HCT116 (cell line): ENCODE data around the gene FKBP9. TPM values are rescaled to one million over a fixed set of nuclear protein-coding genes. Genes with fewer than 3 reads are reported as not detected.

Source experiments
- ATAC-seq: fragments of 200-7000 bp; cut with Tn5 transposase; 2 replicates; pipeline ENCODE4 v1.9.1; 2020; ENCODE audit warnings: mild to moderate bottlenecking, moderate library complexity
- BruUV-seq: library from RNA; stranded (reverse); fragments of 400-500 nt; replicated peaks from 2 replicates; lab custom pipeline; 2021; lab: Mats Ljungman, UMichigan
- CTCF ChIA-PET: fragments of 300-600 bp; sonication (Branson Sonifier 250); formaldehyde crosslinking; loops from one replicate; lab custom pipeline; 2021; ENCODE audit warnings: antibody characterized with exemption; lab: Charles Lee
- POLR2A ChIA-PET: fragments of 300-600, 350-600 bp; sonication (Branson Sonifier 250); formaldehyde crosslinking; loops from one replicate; lab custom pipeline; 2021; ENCODE audit warnings: antibody characterized with exemption; lab: Charles Lee
- RAD21 ChIA-PET, 2 experiments: fragments of 300-600 bp; sonication (Branson Sonifier 250); formaldehyde crosslinking; loops; one replicate each; lab custom pipeline; 2023; ENCODE audit warnings: low total read pairs in 2 of 2; ENCODE audit not compliant: uncharacterized antibody in 2 of 2, unreplicated experiment in 2 of 2, low non-redundant PET in 1 of 2; lab: Charles Lee
- DNase-seq: peaks from one replicate; pipeline ENCODE4 v3.0.0-alpha.2; 2010; ENCODE audit warnings: low read depth, low spot score
- H2AFZ ChIP-seq: fragments of 200-600 bp; shearing (Covaris generic), sonication (generic); 2 replicates; pipeline ENCODE4 v1.6.1; 2017; ENCODE audit warnings: low read depth, mixed run types, mixed read lengths, antibody characterized with exemption, low read length; ENCODE audit not compliant: poor library complexity, severe bottlenecking
- H3K27ac ChIP-seq: 2 replicates; pipeline ENCODE4 v1.5.1; 2012; ENCODE audit warnings: low read depth, low read length
- H3K27me3 ChIP-seq: fragments of 200-600 bp; sonication (generic); 2 replicates; pipeline ENCODE4 v1.6.1; 2016; ENCODE audit warnings: mixed run types, low read length, mixed read lengths; ENCODE audit not compliant: insufficient read depth
- H3K36me3 ChIP-seq, 2 experiments: fragments of 200-500 bp in 1 of 2; fragments of 200-600 bp in 1 of 2; sonication (Bioruptor generic) in 1 of 2; sonication (generic) in 1 of 2; 2 replicates each; pipeline versions ENCODE4 v1.5.1 to v1.6.1; 2014 to 2016; ENCODE audit warnings: low read length in 2 of 2, inconsistent platforms in 1 of 2, mixed read lengths in 1 of 2, mixed run types in 1 of 2; ENCODE audit not compliant: insufficient read depth in 2 of 2, control insufficient read depth in 1 of 2
- H3K4me1 ChIP-seq, 2 experiments: fragments of 200-600 bp in 1 of 2; sonication (generic) in 1 of 2; 2 replicates each; pipeline versions ENCODE4 v1.5.1 to v1.6.1; 2012 to 2017; ENCODE audit warnings: low read length in 2 of 2, inconsistent platforms in 1 of 2, mild to moderate bottlenecking in 1 of 2, mixed read lengths in 1 of 2, mixed run types in 1 of 2, moderate library complexity in 1 of 2; ENCODE audit not compliant: insufficient read depth in 2 of 2, control insufficient read depth in 1 of 2
- H3K4me2 ChIP-seq: fragments of 200-600 bp; sonication (generic); 2 replicates; pipeline ENCODE4 v1.6.1; 2017; ENCODE audit warnings: mixed run types, low read length, mixed read lengths
- H3K4me3 ChIP-seq, 2 experiments: fragments of 200-600 bp in 1 of 2; sonication (generic) in 1 of 2; replicated peaks in 1 of 2; 2 replicates each; pipeline ENCODE4 v1.5.1; 2011 to 2016; ENCODE audit warnings: low read length in 2 of 2, control low read depth in 1 of 2, low read depth in 1 of 2, mild to moderate bottlenecking in 1 of 2, mixed read lengths in 1 of 2, mixed run types in 1 of 2
- H3K79me2 ChIP-seq: fragments of 200-600 bp; sonication (generic); 2 replicates; pipeline ENCODE4 v1.6.1; 2017; ENCODE audit warnings: mild to moderate bottlenecking, mixed run types, low read length, moderate library complexity, mixed read lengths; ENCODE audit not compliant: insufficient read depth
- H3K9ac ChIP-seq: fragments of 200-600 bp; sonication (generic); 2 replicates; pipeline ENCODE4 v1.6.1; 2016; ENCODE audit warnings: low read length, mixed read lengths
- H3K9me2 ChIP-seq: fragments of 200-600 bp; sonication (generic), shearing (Covaris generic); 2 replicates; pipeline ENCODE4 v1.6.1; 2017; ENCODE audit warnings: mixed run types, mild to moderate bottlenecking, moderate library complexity; ENCODE audit not compliant: insufficient read depth
- H3K9me3 ChIP-seq, 2 experiments: fragments of 200-500 bp in 1 of 2; fragments of 200-600 bp in 1 of 2; sonication (Bioruptor generic) in 1 of 2; sonication (generic) in 1 of 2; 2 replicates each; pipeline ENCODE4 v1.6.1; 2014 to 2017; ENCODE audit warnings: low read length in 2 of 2, mixed read lengths in 2 of 2, inconsistent platforms in 1 of 2, low read depth in 1 of 2, mild to moderate bottlenecking in 1 of 2, mixed run types in 1 of 2, moderate library complexity in 1 of 2; ENCODE audit not compliant: control insufficient read depth in 1 of 2, insufficient read depth in 1 of 2
- H4K20me1 ChIP-seq: fragments of 200-600 bp; sonication (generic), shearing (Covaris generic); 2 replicates; pipeline ENCODE4 v1.6.1; 2017; ENCODE audit warnings: mixed run types, mild to moderate bottlenecking, moderate library complexity; ENCODE audit not compliant: insufficient read depth
- CBX3 ChIP-seq: IDR thresholded peaks from 2 replicates; pipeline ENCODE4 v1.6.1; 2012; ENCODE audit warnings: low read depth
- CEBPB ChIP-seq: IDR thresholded peaks from 2 replicates; pipeline ENCODE4 v1.6.1; 2012; ENCODE audit warnings: low read depth
- EGR1 ChIP-seq: IDR thresholded peaks from 2 replicates; pipeline ENCODE4 v1.6.1; 2012; ENCODE audit warnings: low read depth
- ELF1 ChIP-seq: IDR thresholded peaks from 2 replicates; pipeline ENCODE4 v1.6.1; 2012; ENCODE audit warnings: low read depth, borderline replicate concordance
- EZH2phosphoT487 ChIP-seq: fragments of 200-600 bp; IDR thresholded peaks from 2 replicates; pipeline ENCODE4 v1.6.1; 2018; ENCODE audit warnings: antibody characterized with exemption, borderline replicate concordance
- FOSL1 ChIP-seq: IDR thresholded peaks from 2 replicates; pipeline ENCODE4 v1.6.1; 2012; ENCODE audit warnings: low read depth
- POLR2AphosphoS5 ChIP-seq: IDR thresholded peaks from 2 replicates; pipeline ENCODE4 v1.6.1; 2011; ENCODE audit warnings: mild to moderate bottlenecking, low read depth, low read length, moderate library complexity
- RAD21 ChIP-seq: IDR thresholded peaks from 2 replicates; pipeline ENCODE4 v1.6.1; 2012; ENCODE audit warnings: low read depth, mild to moderate bottlenecking
- TCF7L2 ChIP-seq: IDR thresholded peaks from 2 replicates; pipeline ENCODE4 v1.7.0; 2011; ENCODE audit warnings: borderline replicate concordance, inconsistent platforms; ENCODE audit not compliant: insufficient read depth, insufficient read length; ENCODE audit errors: extremely low read depth
- YY1 ChIP-seq: IDR thresholded peaks from 2 replicates; pipeline ENCODE4 v1.6.1; 2011; ENCODE audit warnings: low read length, low read depth, moderate library complexity, mild to moderate bottlenecking; ENCODE audit not compliant: insufficient replicate concordance; ENCODE audit errors: extremely low read depth
- ZFX ChIP-seq: fragments of 450-650 bp; IDR thresholded peaks from 2 replicates; pipeline ENCODE4 v1.6.1; 2017
- intact Hi-C: fragments of 100-400 bp; cut with micrococcal nuclease; formaldehyde crosslinking; loops from 2 replicates; pipeline ENCODE4 v1.10.0; 2022
- total RNA-seq: library from RNA; stranded (reverse); gene quantifications from one replicate; pipeline ENCODE4 v1.2.1, GENCODE V29; 2021; ENCODE audit not compliant: unreplicated experiment
- TF ChIP-seq, protein P1 (sequence below): IDR thresholded peaks from 2 replicates; pipeline ENCODE4 v1.6.1; 2011; ENCODE audit warnings: mild to moderate bottlenecking, low read length, moderate library complexity; ENCODE audit not compliant: insufficient replicate concordance; ENCODE audit errors: extremely low read depth
- TF ChIP-seq, protein P2 (sequence below), 3 experiments: fragments of 200-600 bp in 1 of 3; sonication (generic) in 1 of 3; IDR thresholded peaks in 2 of 3; conservative IDR thresholded peaks in 1 of 3; 2 replicates each; pipeline ENCODE4 v1.5.1; 2012 to 2017; ENCODE audit warnings: low read depth in 2 of 3, low read length in 2 of 3, antibody characterized with exemption in 1 of 3, borderline replicate concordance in 1 of 3, control low read depth in 1 of 3, mild to moderate bottlenecking in 1 of 3, mixed read lengths in 1 of 3, mixed run types in 1 of 3, moderate library complexity in 1 of 3; ENCODE audit not compliant: insufficient read depth in 1 of 3

Gene FKBP9
- total RNA-seq, 1 experiment from 2014 or later: 85.6 TPM

DNA sequence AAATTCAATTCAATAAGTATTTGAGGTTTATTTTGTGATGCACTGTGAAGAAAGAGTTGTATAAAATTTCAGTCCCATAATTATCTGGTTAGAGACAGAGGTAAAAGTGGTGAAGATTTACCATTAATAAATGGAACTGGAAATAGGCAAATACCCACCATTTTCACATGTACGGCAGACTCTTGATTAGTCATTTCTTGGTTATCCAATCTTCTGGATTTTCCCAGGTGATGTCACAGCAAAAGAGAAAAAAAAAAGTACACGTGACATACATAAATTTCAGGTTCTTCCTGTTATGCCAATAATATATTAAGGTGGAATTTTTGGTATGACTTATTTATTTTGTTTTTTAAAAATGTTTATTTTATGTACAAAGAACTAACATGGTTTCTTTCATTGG is 78.5 kb downstream of the FKBP9 start:
- Histone ChIP-seq H3K27ac (no peak overlapping the region), H3K27me3 (no peaks in the 10 kb centered on the region), H3K4me3 (no peak overlapping the region), H2AFZ (no peak overlapping the region), H3K79me2 (peaks cover 92% of the 10 kb centered on the region), H3K9ac (no peak overlapping the region), H3K9me3 (no peaks in the 10 kb centered on the region), H3K4me2 (no peak overlapping the region), H3K9me2 (no peaks in the 10 kb centered on the region), H3K36me3 (no peaks in the 10 kb centered on the region), H3K4me1 (peaks cover 0 to 3% of the 10 kb centered on the region in 2 experiments; a peak in 1 of 4 replicates), H4K20me1 (peaks cover 23% of the 10 kb centered on the region)
- no TSS peak for BruUV-seq
- intact Hi-C loops: no loop called here
- TF ChIP-seq CEBPB: no peak
- TF ChIP-seq POLR2AphosphoS5: no peak
- TF ChIP-seq FOSL1: no peak
- TF ChIP-seq YY1: no peak
- TF ChIP-seq, protein P1, sequence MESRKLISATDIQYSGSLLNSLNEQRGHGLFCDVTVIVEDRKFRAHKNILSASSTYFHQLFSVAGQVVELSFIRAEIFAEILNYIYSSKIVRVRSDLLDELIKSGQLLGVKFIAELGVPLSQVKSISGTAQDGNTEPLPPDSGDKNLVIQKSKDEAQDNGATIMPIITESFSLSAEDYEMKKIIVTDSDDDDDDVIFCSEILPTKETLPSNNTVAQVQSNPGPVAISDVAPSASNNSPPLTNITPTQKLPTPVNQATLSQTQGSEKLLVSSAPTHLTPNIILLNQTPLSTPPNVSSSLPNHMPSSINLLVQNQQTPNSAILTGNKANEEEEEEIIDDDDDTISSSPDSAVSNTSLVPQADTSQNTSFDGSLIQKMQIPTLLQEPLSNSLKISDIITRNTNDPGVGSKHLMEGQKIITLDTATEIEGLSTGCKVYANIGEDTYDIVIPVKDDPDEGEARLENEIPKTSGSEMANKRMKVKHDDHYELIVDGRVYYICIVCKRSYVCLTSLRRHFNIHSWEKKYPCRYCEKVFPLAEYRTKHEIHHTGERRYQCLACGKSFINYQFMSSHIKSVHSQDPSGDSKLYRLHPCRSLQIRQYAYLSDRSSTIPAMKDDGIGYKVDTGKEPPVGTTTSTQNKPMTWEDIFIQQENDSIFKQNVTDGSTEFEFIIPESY: no peak
- ChIA-PET POLR2A (no interaction called here), RAD21 (no interaction called here), CTCF (no interaction called here)
- DNase-seq (no peak), ATAC-seq (no peak)

GRCh38 chr7:33038639-33039038 is 81.4 kb downstream of the FKBP9 start:
- no peak overlapping the region for H3K4me2 ChIP-seq
- intact Hi-C loops: no loop called here
- peaks cover 30% of the 10 kb centered on the region for H4K20me1 ChIP-seq
- H3K27me3 ChIP-seq: no peaks in the 10 kb centered on the region
- DNase-seq: no peak
- H3K9ac ChIP-seq: no peak overlapping the region
- no TSS peak for BruUV-seq
- H3K27ac ChIP-seq: no peak overlapping the region
- POLR2A ChIA-PET: no interaction called here
- peaks cover 96% of the 10 kb centered on the region for H3K79me2 ChIP-seq
- no peaks in the 10 kb centered on the region for H3K9me3 ChIP-seq
- RAD21 ChIA-PET: no interaction called here
- no peak overlapping the region for H2AFZ ChIP-seq
- ATAC-seq: no peak
- H3K9me2 ChIP-seq: no peaks in the 10 kb centered on the region
- peaks cover 0 to 3% of the 10 kb centered on the region in 2 experiments; a peak in 1 of 4 replicates for H3K4me1 ChIP-seq
- H3K36me3 ChIP-seq: no peaks in the 10 kb centered on the region
- CTCF ChIA-PET: no interaction called here
- no peak overlapping the region for H3K4me3 ChIP-seq
- TF ChIP-seq, protein P2, sequence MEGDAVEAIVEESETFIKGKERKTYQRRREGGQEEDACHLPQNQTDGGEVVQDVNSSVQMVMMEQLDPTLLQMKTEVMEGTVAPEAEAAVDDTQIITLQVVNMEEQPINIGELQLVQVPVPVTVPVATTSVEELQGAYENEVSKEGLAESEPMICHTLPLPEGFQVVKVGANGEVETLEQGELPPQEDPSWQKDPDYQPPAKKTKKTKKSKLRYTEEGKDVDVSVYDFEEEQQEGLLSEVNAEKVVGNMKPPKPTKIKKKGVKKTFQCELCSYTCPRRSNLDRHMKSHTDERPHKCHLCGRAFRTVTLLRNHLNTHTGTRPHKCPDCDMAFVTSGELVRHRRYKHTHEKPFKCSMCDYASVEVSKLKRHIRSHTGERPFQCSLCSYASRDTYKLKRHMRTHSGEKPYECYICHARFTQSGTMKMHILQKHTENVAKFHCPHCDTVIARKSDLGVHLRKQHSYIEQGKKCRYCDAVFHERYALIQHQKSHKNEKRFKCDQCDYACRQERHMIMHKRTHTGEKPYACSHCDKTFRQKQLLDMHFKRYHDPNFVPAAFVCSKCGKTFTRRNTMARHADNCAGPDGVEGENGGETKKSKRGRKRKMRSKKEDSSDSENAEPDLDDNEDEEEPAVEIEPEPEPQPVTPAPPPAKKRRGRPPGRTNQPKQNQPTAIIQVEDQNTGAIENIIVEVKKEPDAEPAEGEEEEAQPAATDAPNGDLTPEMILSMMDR (IDR thresholded peaks at IDR 0.05 in 2 of 3, conservative IDR thresholded peaks at IDR 0.05 in 1 of 3; ENCODE audit: borderline replicate concordance in 1 of 3, insufficient read depth in 1 of 3, low read depth in 2 of 3, low read length in 2 of 3): no peak
- no peak for TF ChIP-seq CEBPB
- no peak for TF ChIP-seq ELF1
- TF ChIP-seq ZFX: no peak
- no peak for TF ChIP-seq POLR2AphosphoS5
- TF ChIP-seq FOSL1: no peak
- no peak for TF ChIP-seq YY1
- no peak for TF ChIP-seq CBX3
- TF ChIP-seq, protein P1: no peak
- TF ChIP-seq RAD21: no peak
- no peak for TF ChIP-seq EZH2phosphoT487
- no peak for TF ChIP-seq EGR1
- TF ChIP-seq TCF7L2: no peak
